Epithelial cell of proximal tubule (primary cell): ENCODE results near the gene INTS1. TPM values are rescaled to one million over a fixed set of nuclear protein-coding genes. Genes with fewer than 3 reads are reported as not detected.
"Not testable (repeated sequence)": the region's sequence is repeated elsewhere in the genome, so short reads cannot be mapped to it uniquely, and the experiment has no call there.

Experiments
- DNase-seq: peaks from one replicate; pipeline ENCODE4 v3.0.0-alpha.2; 2011; ENCODE audit warnings: low read depth
- H3K4me3 ChIP-seq: 2 replicates; pipeline ENCODE4 v1.5.1; 2011; ENCODE audit warnings: low read depth, mild to moderate bottlenecking, low read length
- total RNA-seq: library from RNA; depleted of rRNA; stranded (reverse); fragments of >200 nt; gene quantifications from 2 replicates; pipeline ENCODE4 v1.2.3, GENCODE V29; 2015
- TF ChIP-seq, protein P1 (sequence below): conservative IDR thresholded peaks from 2 replicates; pipeline ENCODE4 v1.5.1; 2012; ENCODE audit warnings: low read depth, mild to moderate bottlenecking, low read length

INTS1 gene
- total RNA-seq, 1 donor from 2014 or later = 88.2 TPM

DNA sequence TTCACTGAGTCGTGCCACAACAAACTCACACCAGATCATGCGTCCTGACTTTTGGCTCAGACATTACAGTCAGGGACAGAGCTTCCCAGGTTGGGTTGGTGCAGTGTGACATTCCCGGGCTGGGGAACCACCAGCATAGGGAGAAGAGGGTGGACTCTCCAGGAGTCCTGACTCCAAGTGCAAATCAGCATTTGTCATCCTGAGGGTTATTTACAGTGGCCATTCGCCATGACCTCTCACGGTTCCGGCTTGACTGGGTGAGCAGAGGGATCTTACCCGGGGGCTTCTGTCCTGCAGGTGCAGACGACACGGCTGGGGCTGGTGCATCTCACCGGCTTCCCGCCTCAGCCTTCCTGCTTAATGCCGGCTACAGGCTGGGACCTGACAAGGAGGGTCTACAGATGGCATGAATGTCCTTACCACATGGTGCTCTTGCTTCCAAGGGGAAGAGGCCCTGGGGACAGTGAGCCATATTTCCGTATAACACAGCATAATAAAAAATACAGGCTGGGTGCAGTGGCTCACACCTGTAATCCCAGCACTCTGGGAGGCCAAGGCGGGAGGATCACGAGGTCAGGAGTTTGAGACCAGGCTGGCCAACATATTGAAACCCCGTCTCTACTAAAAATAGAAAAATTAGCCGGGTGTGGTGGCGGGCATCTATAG is 12.5 kb upstream of the INTS1 start:
- no peak for DNase-seq
- H3K4me3 ChIP-seq = no peak overlapping the region
- TF ChIP-seq, protein P1, sequence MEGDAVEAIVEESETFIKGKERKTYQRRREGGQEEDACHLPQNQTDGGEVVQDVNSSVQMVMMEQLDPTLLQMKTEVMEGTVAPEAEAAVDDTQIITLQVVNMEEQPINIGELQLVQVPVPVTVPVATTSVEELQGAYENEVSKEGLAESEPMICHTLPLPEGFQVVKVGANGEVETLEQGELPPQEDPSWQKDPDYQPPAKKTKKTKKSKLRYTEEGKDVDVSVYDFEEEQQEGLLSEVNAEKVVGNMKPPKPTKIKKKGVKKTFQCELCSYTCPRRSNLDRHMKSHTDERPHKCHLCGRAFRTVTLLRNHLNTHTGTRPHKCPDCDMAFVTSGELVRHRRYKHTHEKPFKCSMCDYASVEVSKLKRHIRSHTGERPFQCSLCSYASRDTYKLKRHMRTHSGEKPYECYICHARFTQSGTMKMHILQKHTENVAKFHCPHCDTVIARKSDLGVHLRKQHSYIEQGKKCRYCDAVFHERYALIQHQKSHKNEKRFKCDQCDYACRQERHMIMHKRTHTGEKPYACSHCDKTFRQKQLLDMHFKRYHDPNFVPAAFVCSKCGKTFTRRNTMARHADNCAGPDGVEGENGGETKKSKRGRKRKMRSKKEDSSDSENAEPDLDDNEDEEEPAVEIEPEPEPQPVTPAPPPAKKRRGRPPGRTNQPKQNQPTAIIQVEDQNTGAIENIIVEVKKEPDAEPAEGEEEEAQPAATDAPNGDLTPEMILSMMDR = no peak

DNA sequence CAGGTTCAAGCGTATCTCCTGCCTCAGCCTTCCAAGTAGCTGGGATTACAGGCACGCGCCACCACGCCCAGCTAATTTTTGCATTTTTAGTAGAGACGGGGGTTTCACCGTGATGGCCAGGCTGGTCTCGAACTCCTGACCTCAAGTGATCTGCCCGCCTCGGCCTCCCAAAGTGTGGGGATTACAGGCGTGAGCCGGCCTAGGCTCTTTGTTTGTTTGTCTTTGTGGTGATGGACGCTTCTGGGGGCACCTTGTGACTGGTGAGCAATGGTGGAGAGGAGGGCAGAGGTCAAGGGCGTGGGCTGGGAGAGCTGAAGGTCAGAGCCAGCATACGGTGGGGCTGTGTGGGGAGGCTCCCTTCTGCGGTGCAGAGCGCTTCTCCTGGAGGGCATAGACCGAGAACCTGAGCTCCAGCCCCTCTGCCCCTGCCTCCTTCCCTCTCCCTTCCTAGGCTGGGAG is 11.3 kb upstream of the INTS1 start:
- not testable (repeated sequence) for DNase-seq, H3K4me3 ChIP-seq

DNA sequence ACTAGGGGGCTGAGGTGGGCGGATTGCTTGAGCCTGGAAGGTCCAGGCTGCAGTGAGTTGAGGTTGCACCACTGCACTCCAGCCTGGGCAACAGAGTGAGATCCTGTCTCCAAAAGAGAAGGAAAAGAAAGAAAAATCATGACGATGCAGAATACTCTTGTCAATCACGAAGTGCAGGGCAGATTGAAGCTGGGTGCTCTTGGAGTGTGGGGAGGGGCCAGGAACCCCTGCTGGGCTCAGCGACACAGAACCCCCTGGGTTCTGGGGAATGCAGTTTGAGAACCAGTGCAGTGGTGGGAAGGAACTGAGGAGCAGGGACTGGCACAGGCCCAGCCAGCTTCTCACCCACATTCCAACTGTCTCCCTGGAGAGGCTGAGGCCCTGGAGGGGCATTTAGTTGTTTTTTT is 10.8 kb upstream of the INTS1 start:
- H3K4me3 ChIP-seq = no peak overlapping the region
- TF ChIP-seq, protein P1 = no peak
- DNase-seq = no peak

DNA sequence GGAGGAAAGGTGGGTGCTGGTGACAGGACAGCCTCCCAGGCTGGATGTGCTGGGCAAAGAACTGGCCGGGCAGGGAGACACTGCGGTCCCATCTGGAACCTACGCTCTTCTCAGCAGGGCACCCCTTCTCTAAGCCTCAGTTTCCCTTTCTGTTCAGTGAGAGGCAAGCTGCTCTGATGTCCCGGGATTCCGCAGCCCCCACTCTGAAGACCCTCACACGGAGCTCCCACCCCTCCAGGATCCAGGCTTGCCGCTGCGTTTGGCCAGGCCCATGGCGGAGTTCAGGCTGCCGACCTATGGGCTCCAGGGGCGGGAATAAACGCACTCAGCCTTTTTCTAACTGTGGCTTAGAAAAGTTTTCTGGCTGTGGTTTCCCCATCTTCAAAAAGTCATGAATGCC is 10.2 kb upstream of the INTS1 start:
- DNase-seq = no peak
- H3K4me3 ChIP-seq = no peak overlapping the region
- TF ChIP-seq, protein P1 = no peak

DNA sequence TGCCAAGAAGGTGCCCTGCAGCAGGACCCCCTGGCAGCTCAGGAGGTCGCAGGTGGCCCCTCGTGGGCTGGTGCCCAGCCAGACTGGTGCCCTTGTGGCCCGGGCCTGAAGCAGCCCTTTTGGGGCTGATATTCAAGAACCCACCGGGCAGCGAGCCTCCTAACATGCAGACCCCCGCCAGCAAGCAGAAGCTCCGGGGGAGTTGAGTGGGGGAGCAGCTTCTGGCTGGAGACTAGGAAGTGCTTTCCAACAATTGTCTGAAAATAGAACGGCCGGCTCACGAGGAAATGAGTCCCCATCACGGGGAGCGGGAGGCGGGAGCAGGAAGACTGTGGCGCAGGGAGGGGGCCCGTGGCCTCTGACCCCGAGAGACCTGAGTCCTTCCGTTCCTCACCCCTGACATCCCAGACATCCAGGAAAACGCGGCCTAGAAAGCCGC is 9.5 kb upstream of the INTS1 start:
- DNase-seq = no peak
- H3K4me3 ChIP-seq = no peak overlapping the region
- TF ChIP-seq, protein P1 = no peak

DNA sequence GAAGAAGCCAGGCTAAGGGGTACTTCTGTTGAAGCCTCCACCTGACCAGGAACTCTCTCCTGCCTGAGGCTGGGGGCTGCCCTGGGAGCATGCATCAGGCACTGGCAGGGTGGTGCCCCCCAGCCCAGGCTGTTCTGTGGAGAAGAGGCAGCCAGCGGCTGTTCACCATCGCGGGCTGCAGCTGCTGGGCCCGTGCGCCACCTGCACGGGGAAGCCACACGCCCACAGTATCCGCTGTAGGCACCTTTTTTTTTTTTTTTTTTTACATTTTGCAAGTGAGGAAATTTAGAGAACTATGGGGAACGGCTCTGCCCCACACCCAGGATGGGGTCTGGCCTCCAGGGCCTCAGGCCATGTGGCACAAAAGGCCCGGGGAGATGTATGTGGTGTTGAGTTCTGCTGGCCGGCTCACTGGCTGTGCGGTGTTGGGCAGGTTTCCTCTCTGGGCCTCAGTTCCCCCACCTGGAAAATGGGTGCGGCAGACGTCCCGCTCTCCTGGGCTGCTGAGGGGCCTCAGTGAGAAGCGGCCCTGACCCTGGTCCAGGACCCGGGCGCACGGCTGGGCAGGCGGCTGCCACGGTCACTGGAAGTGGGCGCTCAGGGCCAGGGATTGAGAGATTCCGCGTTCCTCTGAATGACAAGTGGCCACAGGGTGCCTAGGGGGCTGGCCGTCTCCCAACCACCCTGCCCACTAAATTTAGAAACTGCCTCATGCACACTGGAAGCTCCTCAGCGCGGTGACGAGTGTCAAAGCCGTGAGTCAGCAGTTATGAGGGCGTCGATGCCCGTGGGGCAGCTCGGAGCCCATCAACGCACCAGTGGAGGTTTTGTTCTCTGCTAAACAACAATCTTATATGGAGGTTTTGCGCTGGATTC is 8.8 kb upstream of the INTS1 start:
- H3K4me3 ChIP-seq = no peak overlapping the region
- TF ChIP-seq, protein P1 = no peak
- DNase-seq = no peak
